NCI-H187 (cell line): ENCODE data around the gene HLA-DRB1.
"Not testable (repeated sequence)": the region's sequence is repeated elsewhere in the genome, so short reads cannot be mapped to it uniquely, and the experiment has no call there.

ENCODE experiments used
- DNase-seq, 2 experiments: peaks; one replicate each; lab custom pipeline; 2025; lab: John Stamatoyannopoulos, UW

Gene HLA-DRB1

DNA sequence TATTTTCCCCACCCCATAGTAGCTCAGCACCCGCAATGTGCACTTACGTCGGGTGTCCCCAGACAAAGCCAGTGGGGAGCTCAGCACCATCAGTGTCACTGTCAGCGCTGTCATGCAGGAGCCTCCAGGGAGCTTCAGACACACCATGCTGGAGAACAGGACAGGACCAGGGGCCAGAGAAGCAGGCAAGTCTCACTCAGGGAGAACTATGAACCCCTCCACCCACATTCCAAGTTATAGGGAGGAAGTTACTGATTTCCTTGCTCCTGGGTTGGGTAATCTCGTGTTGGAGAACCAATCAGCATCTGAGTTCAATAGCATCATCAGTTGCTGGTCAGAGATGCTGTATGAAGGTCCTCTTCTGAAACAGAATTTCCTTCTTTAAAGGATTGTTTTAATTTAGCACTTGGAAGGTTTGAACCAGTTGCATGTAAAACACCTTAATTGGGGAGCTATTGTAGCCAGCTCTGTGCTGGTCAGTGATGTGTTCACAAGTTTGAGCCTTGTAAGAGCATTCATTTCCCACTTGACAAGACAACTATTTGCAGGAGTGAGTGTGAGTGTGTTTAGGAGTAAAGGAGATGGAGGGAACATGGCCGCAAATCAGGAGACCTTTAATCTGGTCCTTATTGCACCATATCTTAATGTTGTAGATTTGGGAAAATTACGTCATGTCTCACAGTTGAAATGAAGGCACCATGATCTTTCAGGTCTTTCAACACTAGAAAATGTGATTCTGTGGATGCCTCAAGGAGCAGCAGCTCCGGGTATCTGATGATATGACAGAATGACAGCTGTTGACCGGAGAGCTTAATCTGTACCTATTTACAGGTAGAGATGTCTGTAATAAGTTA lies at the start of gene HLA-DRB1:
Gene HLA-DRB1 (minus strand): TSS at position 253 of the 854 bp plus-strand sequence. CDS start 106 bp downstream, at position 147.
- DNase-seq = no peak

DNA sequence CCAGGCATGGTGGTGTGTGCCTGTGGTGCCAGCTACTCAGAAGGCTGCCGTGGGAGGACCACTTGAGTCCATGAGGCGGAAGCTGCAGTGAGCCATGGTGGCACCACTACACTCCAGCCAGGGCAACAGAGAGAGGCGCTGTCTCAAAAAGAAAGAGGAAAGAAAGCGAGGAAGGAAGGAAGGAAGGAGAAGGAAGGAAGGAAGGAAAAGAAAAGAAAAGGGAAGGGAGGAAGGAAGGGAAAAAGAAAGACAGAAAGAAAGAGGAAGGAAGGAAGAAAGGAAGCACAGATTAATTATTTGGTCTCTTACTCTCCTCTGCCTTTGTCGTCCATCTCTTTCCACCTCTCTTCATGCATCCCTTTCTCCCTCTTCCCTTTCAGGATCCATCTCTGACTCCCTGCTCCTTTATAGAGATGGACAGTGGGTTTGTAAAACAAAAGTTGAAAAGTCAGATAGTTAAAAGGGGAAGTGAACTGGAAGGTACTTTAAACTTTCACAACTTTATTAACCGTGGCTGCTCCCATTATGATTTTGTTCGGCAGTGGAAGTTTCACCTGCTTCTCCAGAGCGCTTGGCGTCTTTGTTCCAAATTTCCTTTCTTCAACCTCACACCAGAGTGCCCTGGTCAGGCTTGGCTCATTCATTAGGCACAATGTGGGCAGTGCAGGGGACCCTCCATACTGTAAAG lies 49.0 kb upstream of the HLA-DRB1 start:
- DNase-seq = no peak

DNA sequence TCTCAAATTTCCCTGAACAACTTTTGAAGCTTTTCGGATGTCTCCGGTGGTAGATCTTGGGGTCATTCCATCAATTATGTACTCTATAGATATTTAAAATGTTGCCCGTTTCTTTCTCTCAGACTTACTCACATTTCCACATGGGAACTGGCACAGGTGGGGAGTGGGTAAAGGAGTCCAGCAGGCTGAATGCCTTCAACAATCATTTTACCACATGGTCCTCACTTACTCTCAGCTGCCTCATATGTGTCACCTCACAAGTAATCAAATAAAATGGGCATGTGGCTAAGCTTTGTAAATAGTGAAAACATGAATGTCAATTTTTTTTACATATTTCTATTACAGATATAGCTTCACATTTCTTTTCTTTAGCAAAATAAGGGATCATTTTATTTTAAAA lies 48.2 kb upstream of the HLA-DRB1 start:
- no peak for DNase-seq

DNA sequence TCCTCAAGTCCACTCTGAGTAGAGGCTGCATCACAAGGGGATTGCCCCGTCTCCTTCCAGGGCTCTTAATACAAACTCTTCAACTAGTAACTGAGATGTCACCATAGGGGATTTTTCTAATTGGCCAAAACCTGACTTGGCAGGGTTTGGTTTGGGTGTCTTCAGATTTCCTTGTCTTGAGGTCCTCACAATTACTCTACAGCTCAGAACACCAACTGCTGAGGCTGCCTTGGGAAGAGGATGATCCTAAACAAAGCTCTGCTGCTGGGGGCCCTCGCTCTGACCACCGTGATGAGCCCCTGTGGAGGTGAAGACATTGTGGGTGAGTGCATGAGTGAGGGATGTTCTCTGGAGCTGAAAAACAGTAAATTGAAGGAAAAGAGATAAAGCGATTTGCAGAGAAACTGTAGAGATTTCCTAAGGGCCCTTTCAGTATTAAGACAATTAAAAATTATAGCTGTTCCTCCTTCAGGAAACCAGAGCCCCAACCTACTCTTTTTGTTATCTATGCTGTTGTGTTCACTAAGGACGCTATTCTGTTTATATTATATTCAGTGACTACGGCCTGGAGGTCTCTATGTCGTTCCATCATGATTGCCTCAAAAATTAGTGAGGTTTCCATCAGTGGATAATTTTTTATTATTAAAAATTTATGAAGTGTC lies 47.7 kb upstream of the HLA-DRB1 start, which contains the start of gene HLA-DQA1:
Gene HLA-DQA1 (plus strand): TSS at position 188 of the 662 bp plus-strand sequence. CDS start 53 bp downstream, at position 241.
- DNase-seq = no peak

DNA sequence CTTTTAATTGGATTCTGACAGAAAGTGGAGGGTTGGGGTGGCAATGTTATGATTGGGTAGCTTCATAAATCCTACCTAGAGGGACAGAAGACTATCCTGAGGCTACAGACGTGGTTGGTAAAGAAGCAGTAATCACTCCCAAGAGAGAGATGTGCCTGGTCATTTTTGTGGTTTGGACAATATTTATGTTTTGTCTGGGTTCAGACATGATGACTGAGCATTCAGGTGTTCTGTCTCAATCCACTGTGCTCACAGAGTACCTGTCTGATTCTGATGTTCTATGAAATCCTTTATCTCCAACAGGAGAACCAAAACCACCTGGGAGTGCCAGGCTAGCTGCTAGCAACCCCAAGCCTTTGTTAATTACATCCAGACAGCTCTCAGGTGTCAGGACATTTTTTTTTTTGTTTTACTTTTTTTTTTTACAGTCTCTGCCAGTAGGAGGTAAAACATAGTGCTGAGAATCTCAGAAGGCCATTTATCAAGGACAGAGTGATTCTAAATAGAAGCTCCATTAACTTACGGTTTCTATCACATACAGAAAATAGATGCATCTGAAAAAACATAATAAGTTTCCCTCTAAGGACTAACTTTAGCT lies 46.0 kb upstream of the HLA-DRB1 start:
- DNase-seq = no peak

DNA sequence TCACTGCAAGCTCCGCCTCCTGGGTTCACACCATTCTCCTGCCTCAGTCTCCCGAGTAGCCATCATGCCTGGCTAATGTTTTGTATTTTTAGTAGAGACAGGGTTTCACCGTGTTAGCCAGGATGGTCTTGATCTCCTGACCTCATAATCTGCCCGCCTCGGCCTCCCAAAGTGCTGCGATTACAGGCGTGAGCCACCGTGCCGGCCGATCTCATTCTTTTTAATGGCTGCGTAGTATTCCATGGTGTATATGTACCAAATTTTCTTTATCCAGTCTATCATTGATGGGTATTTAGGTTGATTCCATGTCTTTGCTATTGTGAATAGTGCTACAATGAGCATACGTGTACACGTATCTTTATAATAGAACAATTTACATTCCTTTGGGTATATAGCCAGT lies 40.1 kb upstream of the HLA-DRB1 start:
- not testable (repeated sequence) for DNase-seq

DNA sequence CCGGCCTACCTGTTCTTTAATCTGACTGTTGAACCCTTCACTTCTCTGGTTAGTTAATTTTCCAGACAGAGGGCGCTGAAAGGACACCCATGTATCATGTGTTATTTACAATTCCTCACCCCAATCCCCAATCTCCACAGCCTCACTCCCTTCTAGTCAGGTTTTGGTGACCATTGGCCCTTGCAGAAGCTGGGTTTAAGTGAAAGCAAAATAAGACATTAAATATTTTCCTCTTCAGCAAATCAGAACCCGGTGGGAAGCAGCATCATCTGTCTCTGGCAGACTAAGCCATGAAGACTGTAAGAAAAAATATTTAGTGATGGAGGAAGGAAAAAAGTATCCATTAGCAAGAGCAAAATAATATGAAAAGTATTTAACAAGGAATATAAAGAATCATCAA lies 38.2 kb upstream of the HLA-DRB1 start:
- no peak for DNase-seq

DNA sequence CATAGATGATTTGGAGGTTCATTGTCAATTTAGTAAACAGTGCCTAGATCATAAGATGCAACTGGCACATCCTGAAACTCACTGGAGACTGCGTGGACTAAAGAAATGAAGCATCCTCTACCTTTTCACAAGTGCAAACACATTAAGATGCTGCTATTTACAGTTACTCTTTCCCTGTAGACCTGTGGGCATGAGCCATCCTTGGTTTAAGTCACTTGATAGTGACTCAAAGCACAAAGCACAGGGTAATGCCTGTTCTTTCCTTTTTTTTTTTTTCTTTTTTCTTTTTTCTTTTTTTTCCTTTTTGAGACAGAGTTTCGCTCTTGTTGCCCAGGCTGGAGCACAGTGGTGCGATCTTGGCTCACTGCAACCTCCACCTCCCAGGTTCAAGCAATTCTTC lies 37.6 kb upstream of the HLA-DRB1 start:
- no peak for DNase-seq

DNA sequence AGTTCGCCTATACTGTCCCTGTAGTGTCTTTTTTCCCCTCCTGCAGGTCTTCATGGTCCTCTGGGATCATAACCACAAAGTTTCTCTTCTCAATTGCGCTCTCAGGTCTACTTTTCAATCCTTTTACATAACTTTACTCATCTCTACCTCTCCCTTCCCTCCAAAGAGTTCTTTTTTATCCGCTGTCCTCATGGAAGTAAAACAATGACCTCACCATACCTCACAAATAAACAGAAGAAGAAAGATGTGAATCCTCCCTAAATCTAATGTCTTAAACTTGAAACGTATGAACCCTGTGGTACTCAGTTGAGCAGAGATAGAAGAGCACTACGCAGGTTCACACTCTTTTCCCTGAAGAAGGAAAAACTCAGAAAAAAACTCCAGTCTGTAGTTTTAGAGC lies 35.5 kb upstream of the HLA-DRB1 start:
- DNase-seq = no peak

DNA sequence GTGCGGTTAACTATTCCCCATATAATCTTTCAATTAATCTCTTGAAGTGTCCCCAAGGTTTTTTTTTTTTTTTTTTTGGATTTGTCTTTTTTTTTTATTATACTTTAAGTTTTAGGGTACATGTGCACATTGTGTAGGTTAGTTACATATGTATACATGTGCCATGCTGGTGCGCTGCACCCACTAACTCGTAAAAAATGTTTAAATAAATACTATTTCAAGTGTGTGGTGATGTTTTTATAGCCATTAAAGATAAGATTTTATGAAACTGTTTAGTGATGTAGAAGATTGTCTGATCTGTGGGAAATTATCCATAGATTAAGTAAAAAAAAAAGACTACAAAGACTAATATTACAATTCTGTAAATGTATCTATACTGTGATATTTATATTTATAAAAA lies 34.9 kb upstream of the HLA-DRB1 start:
- no peak for DNase-seq

DNA sequence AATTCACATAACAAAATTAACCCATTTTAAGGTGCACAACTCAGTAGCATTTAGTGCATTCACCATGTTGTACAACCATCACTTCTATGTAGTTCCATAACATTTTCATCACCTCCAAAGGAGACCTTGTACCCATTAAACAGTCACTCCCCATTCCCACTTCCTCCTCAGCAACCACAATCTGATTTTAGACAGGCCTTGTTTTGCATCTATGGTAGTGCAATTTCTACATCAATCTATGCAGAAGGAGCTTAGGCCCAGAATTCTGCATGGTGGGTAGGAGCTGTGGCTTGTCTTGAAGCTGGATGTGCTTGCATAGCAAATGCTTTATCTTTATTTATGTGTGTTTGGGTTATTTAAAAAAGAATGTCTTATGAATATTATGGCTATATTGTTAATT lies 34.0 kb upstream of the HLA-DRB1 start:
- no peak for DNase-seq

DNA sequence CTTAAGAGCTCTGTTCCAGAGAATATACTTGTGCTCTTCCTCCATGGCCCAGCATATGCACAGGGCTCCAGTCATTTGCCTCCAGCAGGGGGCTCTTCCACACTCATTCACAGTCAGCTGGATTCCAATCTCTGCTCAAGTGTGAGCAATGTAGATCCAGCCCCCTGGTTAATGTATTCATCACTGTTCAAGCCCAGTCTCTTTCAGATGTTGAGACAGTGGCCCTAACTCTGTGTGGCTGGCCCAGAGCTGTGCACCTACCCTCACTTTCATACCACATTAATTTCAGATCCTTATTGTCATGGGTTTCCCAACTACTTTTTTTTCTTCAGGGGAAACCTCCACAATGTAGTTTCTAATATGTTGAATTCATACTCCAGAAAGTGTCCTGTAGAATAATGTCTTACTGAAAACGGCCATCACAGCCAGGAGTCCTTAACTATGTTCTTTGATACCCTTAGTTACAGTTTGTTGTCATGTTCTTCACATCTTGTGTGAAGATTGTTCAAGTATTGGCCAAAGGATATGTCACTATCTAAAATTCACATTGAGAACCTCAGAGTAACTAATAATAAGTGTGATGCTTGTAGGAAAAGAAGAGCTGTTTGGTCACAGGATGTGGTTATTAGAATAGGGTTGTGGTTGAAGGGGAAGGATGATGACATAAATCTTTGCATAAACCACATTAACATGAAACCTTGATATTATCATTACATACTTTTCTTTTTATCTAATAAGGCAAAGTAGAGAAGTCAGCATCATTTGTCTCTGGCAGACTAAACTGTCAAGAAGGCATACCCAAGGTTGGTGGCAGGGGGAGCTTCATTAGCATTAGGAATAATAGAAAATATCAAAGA lies 33.1 kb upstream of the HLA-DRB1 start:
- peak in 1 of 2 experiments; percentile 1 for DNase-seq

DNA sequence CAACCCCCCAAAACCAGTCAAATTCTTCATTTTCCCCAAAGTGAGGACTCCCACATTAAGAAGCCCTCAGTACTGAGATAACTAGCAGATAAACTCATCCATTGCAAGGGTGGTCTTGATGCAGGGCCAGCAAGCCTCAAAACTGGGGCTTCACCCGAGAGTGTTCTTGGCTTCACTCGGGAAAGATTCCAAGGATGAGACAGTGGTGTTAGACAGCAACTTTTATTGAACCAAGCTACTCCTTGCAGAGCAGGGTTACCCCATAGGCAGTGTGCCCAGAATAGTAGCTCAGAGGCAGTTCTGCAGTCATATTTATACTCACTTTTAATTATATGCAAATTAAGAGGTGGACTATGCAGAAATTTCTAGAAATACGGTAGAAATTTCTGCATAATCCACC lies 31.7 kb upstream of the HLA-DRB1 start:
- DNase-seq = no peak

DNA sequence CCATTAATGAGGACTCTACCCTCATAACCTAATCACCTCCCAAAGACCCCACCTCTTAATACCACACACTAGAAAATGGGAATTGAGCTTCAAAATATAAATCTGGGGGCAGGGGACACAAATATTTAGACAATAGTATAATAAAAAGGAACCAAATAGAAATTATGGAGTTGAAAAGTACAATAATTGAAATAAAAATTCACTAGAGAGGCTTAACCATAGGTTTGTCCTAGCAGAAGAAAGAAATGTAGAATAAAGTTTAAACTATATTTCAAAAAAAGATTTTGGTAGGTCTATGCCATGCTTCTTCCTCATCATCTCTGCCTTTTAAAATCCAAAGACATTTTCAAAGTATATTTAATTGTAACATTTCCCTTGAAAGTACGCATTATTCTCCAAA lies 28.1 kb upstream of the HLA-DRB1 start:
- no peak for DNase-seq

DNA sequence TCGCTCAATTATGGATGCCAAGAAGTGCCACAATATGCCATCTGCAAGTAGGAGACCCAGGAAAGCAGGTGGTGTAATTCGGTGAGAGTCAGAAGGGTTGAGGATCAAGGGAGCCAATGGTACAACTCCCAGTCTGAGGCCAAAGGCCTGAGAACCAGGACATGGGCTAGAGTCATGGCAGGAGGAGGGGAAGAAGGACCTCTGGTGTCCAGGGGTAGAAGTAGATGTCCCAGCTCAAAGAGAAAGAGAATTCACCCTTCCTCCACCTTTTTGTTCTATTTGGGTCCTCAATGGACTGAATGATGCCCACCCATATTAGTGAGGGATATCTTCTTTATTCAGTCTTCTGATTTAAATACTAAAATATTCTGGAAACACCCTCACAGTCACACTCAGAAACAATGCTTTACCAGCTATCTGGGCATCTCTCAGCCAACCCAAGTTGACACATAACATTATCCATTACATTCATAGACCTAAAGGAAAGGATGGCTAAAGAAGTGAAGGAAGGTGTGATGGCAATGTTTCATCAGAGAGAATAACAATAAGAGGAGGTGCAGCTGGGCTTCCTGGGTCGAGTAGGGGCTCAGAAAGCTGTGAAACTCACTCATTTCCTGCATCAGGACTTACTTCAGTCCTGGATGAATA lies 26.4 kb upstream of the HLA-DRB1 start:
- no peak for DNase-seq

DNA sequence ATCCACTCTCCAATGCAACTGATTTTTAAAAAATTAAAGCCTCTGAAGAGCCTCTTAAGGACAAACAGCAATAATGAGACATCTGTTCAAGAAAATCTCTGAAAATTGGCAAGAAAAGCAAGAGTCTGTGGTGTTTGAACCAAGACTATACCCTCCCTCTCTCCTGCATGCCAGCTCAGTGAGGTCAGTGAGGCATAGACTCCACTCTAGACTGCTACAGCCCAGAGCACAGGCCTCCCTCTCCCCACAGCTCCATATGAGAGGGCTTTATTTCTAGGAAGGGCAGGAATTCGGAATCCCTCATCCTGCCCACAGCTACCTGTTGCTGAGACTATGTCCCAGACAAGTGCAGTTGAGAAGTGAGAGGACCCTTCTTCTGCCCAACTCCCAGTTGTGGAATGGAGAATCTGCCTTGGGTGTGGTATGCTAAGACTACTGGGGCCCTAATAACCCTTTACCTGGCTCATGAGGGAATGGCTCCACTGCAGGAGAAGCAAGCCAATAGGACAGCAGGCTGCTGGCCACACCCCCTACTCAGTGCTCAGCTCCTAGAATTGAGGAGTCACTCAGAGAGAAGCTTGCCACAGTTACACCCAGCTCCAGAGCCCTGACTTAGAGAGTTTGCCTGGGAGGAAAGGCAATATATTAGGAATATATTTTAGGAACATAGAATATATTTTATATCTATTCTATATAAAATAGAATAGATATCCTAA lies 24.9 kb upstream of the HLA-DRB1 start:
- DNase-seq = no peak

DNA sequence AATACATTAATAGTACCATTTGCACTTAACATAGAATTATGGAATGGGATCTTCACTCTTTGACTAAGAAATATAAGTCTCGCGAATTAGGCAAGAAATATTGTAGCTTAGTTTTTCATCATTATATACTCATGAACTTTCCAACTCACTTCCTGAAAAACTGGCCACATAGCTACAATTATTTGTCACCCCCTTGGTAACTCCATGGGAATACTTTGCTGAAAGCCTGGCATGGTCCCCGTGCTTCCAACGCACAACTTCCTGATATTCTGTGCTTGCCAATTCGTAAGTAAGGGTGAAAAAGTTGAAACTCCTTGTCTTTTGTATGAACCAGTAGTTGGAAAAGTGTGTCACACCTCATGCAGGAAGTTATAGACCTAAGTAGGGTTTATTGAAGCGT lies 23.8 kb upstream of the HLA-DRB1 start:
- DNase-seq = no peak

DNA sequence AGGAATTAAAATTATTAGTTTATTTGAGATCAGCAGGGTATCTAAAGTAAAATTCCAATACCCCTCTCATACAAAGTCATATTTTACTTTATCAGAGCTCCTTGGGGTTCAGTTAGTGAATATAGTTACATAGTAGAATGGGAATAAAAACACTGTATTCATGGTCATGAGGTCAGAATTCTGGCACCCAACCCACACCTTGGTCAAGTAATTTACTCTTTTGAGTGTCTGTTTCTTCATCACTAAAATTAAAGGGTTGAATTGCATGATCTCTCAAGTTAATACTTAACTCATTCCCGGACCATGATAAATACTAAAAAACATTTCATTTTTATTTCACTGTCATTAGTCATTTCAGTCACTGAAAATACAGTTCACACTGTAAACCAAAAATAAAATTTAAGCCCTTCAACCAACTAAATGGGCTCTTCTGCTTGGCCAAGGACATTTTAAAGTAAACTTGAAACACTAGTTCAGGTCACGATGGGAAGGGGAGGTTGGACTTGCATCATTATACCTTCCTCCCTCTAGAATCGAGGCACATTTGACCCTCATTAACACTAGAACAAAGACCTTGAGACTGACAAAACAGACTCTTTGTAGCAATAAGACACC lies 21.1 kb upstream of the HLA-DRB1 start:
- DNase-seq = no peak

DNA sequence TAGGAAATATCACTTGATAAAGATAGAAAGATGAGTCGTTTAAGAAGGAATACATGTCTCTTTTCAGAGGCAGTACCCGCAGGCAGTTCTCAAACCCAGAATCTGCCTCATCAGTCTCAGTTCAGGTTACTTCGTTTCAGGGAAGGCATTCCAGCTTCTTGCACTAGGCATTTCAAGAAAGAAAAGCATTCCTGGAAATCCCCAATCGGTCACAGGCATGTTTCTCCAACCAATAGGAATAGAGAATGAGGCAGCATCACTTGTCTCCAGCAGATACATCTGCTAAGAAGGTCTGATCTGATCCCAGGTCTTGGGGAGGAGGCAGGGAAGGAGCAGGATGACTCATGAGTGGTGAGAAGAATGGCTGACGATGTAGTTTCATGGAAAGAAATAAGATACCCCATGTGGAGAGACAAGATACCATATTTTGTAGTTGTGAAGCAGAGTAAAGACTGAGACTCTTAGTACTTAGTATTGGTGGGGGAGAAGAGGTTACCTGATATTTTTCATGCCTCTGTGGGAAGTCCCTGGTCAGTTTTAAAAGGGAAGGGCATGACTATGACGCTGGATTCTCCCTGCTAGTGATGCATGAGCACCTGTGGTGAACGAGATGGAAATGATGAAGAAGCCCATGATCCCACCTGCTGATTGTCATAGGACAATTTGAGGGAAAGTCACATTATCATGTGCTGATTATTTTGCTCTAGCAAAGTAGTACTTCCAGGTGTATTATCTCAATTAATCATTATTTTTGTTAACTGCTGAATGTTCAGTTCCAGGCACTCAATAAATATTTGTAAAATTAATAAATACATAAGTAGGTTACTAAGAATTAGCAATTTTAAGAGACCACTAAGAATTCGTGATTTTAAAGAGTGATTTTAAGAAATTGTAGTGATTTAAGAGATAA lies 20.3 kb upstream of the HLA-DRB1 start:
- peak; percentile 32 to 47 for DNase-seq
